DND-41 (cell line): ENCODE data around the gene PTPRH.
A peak's percentile ranks its signal among the peaks of the same experiment; 100 is the strongest.

Source experiments
- ATAC-seq: fragments of 200-7000 bp; cut with Tn5 transposase; 3 replicates; pipeline ENCODE4 v1.9.1; 2021; ENCODE audit warnings: low read depth; ENCODE audit not compliant: insufficient read depth
- DNase-seq: peaks from one replicate; pipeline ENCODE4 v3.0.0-alpha.2; 2020
- H2AFZ ChIP-seq: 2 replicates; pipeline ENCODE4 v1.6.0; 2012; ENCODE audit warnings: low read depth, low read length
- H3K27ac ChIP-seq: 2 replicates; pipeline ENCODE4 v1.5.1; 2012; ENCODE audit warnings: low read length, inconsistent platforms
- H3K27me3 ChIP-seq: fragments of 200-600 bp; sonication (generic); 2 replicates; pipeline ENCODE4 v1.6.0; 2012; ENCODE audit warnings: low read length, mild to moderate bottlenecking, inconsistent platforms; ENCODE audit not compliant: insufficient read depth, poor library complexity
- H3K36me3 ChIP-seq: 2 replicates; pipeline ENCODE4 v1.5.1; 2012; ENCODE audit warnings: low read length, inconsistent platforms; ENCODE audit not compliant: insufficient read depth
- H3K4me1 ChIP-seq: 2 replicates; pipeline ENCODE4 v1.5.1; 2012; ENCODE audit warnings: mild to moderate bottlenecking, low read length; ENCODE audit not compliant: insufficient read depth
- H3K4me2 ChIP-seq: 2 replicates; pipeline ENCODE4 v1.6.0; 2012; ENCODE audit warnings: mild to moderate bottlenecking, moderate library complexity, low read length, inconsistent platforms; ENCODE audit not compliant: insufficient read depth
- H3K4me3 ChIP-seq, 2 experiments: fragments of 200-600 bp in 1 of 2; shearing (Covaris generic) in 1 of 2; 2 replicates each; pipeline ENCODE4 v1.5.1; 2012 to 2016; ENCODE audit warnings: inconsistent platforms in 2 of 2, low read length in 2 of 2, mild to moderate bottlenecking in 2 of 2, low read depth in 1 of 2, moderate library complexity in 1 of 2
- H3K79me2 ChIP-seq: 2 replicates; pipeline ENCODE4 v1.6.0; 2012; ENCODE audit warnings: low read length, inconsistent platforms; ENCODE audit not compliant: insufficient read depth
- H3K9ac ChIP-seq: 2 replicates; pipeline ENCODE4 v1.6.0; 2012; ENCODE audit warnings: low read depth, mild to moderate bottlenecking, inconsistent platforms, low read length, moderate library complexity
- H3K9me3 ChIP-seq: 2 replicates; pipeline ENCODE4 v1.5.1; 2012; ENCODE audit warnings: low read length, moderate library complexity, mild to moderate bottlenecking, inconsistent platforms; ENCODE audit not compliant: insufficient read depth, severe bottlenecking
- H4K20me1 ChIP-seq: 2 replicates; pipeline ENCODE4 v1.6.0; 2012; ENCODE audit warnings: low read length; ENCODE audit not compliant: insufficient read depth
- EZH2 ChIP-seq: IDR thresholded peaks from 3 replicates; pipeline ENCODE4 v1.6.1; 2012; ENCODE audit warnings: borderline replicate concordance, low read depth, mild to moderate bottlenecking, moderate library complexity, low read length, inconsistent platforms; ENCODE audit not compliant: severe bottlenecking
- TF ChIP-seq, protein P1 (sequence below): IDR thresholded peaks from 2 replicates; pipeline ENCODE4 v1.5.1; 2012; ENCODE audit warnings: borderline replicate concordance, low read length, moderate library complexity, mild to moderate bottlenecking; ENCODE audit not compliant: poor library complexity, severe bottlenecking; ENCODE audit errors: extremely low read depth

PTPRH gene

DNA sequence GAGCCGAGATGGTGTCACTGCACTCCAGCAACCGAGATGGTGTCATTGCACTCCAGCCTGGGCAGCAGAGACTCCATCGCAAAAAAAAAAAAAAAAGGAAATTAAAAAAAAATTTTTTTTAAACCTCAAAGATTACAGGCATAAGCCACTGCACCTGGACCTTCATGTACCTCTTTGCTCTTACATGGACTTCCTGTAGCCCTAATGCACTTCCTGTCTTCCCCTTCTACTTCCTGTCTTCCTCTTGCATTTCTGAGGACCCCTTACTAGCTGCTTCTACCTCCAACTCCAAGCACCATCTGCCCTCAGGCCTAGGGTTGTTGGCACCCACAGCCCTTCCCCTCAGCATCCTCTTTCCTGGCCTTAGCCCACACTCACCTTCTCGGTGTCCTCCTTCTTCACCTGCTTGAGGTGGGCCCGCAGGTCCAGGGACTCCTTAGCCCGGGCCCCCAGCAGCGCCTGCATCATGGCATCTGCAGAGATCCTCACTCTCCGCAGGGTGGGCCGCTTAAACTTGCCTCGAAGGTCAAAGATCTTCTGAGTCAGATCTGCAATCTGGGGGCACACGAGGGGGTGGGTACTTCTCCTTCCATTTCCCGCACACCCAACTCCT, 55.5 kb downstream of the PTPRH start:
- ATAC-seq (peak; percentile 77), DNase-seq (peak; percentile 15)
- no peak overlapping the region for H3K4me2 ChIP-seq
- H3K4me3 ChIP-seq = no peak overlapping the region
- H3K4me1 ChIP-seq = peaks cover 12% of the 10 kb centered on the region; the same call in 1 of the 2 replicates
- TF ChIP-seq EZH2 = no peak
- TF ChIP-seq, protein P1, sequence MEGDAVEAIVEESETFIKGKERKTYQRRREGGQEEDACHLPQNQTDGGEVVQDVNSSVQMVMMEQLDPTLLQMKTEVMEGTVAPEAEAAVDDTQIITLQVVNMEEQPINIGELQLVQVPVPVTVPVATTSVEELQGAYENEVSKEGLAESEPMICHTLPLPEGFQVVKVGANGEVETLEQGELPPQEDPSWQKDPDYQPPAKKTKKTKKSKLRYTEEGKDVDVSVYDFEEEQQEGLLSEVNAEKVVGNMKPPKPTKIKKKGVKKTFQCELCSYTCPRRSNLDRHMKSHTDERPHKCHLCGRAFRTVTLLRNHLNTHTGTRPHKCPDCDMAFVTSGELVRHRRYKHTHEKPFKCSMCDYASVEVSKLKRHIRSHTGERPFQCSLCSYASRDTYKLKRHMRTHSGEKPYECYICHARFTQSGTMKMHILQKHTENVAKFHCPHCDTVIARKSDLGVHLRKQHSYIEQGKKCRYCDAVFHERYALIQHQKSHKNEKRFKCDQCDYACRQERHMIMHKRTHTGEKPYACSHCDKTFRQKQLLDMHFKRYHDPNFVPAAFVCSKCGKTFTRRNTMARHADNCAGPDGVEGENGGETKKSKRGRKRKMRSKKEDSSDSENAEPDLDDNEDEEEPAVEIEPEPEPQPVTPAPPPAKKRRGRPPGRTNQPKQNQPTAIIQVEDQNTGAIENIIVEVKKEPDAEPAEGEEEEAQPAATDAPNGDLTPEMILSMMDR = no peak
- no peaks in the 10 kb centered on the region for H3K79me2 ChIP-seq
- no peaks in the 10 kb centered on the region for H3K9me3 ChIP-seq
- H3K36me3 ChIP-seq = no peaks in the 10 kb centered on the region
- no peak overlapping the region for H3K9ac ChIP-seq
- no peaks in the 10 kb centered on the region for H3K27me3 ChIP-seq
- H2AFZ ChIP-seq = no peak overlapping the region
- no peaks in the 10 kb centered on the region for H4K20me1 ChIP-seq
- no peak overlapping the region for H3K27ac ChIP-seq

DNA sequence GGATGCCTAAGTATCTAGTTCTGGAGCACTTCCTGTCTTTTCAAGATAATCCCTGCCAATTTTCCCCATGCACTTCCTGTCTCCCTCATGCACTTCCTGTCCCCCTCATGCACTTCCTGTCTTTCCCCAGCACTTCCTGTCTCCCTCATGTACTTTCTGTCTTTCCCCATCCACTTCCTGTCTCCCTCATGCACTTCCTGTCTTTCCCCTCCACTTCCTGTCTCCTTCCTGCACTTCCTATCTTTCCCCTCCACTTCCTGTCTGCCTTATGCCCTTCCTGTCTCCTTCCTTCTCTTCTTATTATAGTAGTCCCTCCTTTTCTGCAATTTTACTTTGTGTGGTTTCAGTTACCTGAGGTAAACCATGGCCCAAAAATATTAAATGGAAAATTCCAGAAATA, 57.3 kb downstream of the PTPRH start:
- DNase-seq (peak; percentile 44), ATAC-seq (peak; percentile 37; the same call in 2 of the 3 replicates)
- H3K4me1 ChIP-seq = peaks cover 12% of the 10 kb centered on the region; the same call in 1 of the 2 replicates
- no peaks in the 10 kb centered on the region for H3K79me2 ChIP-seq
- TF ChIP-seq, protein P1 = no peak
- TF ChIP-seq EZH2 = no peak
- no peaks in the 10 kb centered on the region for H3K36me3 ChIP-seq
- H3K27ac ChIP-seq = peak overlapping the region; percentile 47
- H3K4me3 ChIP-seq = no peak overlapping the region
- H3K9ac ChIP-seq = no peak overlapping the region
- H3K4me2 ChIP-seq = no peak overlapping the region
- no peaks in the 10 kb centered on the region for H3K9me3 ChIP-seq
- H3K27me3 ChIP-seq = peaks cover under 1% of the 10 kb centered on the region
- no peaks in the 10 kb centered on the region for H4K20me1 ChIP-seq
- no peak overlapping the region for H2AFZ ChIP-seq

DNA sequence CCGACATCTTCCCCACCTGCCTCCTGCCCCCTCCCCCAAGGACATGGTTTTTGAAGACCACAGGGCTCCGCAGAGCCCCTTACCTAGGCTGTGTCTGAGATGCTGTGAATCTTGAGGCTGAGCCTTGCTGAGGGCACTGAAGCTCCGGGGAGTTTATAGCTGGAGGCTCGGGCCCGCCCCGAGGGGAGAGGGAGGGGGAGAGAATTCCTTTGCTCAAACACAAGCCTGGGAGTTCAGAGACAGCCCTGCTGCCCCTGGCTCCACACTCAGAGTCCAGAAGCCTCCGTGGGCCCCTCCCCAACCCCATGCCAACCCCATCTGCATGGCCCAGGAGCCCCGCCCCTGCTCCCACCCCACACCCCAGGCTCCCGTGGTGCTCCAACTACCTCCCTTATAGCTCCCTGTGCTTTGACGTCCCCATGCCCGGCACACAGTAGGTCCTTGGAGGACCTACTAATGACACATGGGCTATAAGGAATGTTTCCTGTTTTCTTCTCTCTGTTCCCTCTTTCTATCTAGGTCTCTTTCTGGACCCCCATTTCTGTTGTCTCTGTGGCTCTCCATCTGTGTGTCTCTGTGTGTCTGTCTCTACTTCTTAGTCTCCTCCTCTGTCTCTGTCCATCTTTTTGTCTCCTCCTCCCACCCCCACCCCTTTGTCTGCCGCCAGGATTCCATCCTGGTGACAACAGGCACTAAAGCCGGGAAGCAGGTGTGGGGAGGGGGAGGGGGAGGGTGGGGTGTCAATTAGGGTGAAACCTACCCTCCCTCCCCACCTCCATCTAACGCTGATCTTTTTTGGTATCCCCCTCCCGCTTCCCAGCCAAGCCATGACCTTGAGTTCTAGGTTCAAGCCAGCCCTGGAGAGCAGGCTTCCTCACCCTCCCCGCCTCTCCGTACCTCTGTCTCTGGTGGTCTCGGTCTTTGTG, 60.0 kb downstream of the PTPRH start, which contains the start of gene TNNT1:
TSS of gene TNNT1 (minus strand) at position 129 of the 926 bp plus-strand sequence. CDS start 2,049 bp downstream, outside the sequence.
- peaks cover 12% of the 10 kb centered on the region; the same call in 1 of the 2 replicates for H3K4me1 ChIP-seq
- no peak for ATAC-seq
- no peaks in the 10 kb centered on the region for H4K20me1 ChIP-seq
- TF ChIP-seq EZH2 = no peak
- no peaks in the 10 kb centered on the region for H3K36me3 ChIP-seq
- no peak within 1 kb of the TSS for H3K4me2 ChIP-seq
- DNase-seq = no peak
- no peak within 1 kb of the TSS for H2AFZ ChIP-seq
- H3K4me3 ChIP-seq = no peak within 1 kb of the TSS
- H3K79me2 ChIP-seq = no peaks in the 10 kb centered on the region
- no peak within 1 kb of the TSS for H3K9ac ChIP-seq
- H3K27ac ChIP-seq = no peak within 1 kb of the TSS
- peaks cover 13% of the 10 kb centered on the region for H3K27me3 ChIP-seq
- no peaks in the 10 kb centered on the region for H3K9me3 ChIP-seq
